WERI-Rb-1 (cell line): Measurements from ENCODE around the gene DDO.

Experiments
- DNase-seq: peaks from one replicate; pipeline ENCODE4 v3.0.0-alpha.2; 2020
- H3K27ac ChIP-seq: fragments of 250-450 bp; sonication (Bioruptor Pico); 2 replicates; pipeline ENCODE4 v1.5.1; 2020; ENCODE audit warnings: mild to moderate bottlenecking, moderate library complexity
- H3K27me3 ChIP-seq: fragments of 250-450 bp; sonication (Bioruptor Pico); 2 replicates; pipeline ENCODE4 v1.5.1; 2021; ENCODE audit warnings: mild to moderate bottlenecking, low read depth, moderate library complexity; ENCODE audit not compliant: insufficient read depth, severe bottlenecking
- H3K36me3 ChIP-seq: fragments of 250-450 bp; sonication (Bioruptor Pico); 2 replicates; pipeline ENCODE4 v1.5.1; 2020; ENCODE audit warnings: mild to moderate bottlenecking, moderate library complexity
- H3K4me3 ChIP-seq: 2 replicates; pipeline ENCODE4 v1.5.1; 2011; ENCODE audit warnings: low read depth, mild to moderate bottlenecking, control low read depth, low read length
- H3K9me3 ChIP-seq: fragments of 250-450 bp; sonication (Bioruptor Pico); 2 replicates; pipeline ENCODE4 v1.5.1; 2021; ENCODE audit warnings: mild to moderate bottlenecking, moderate library complexity; ENCODE audit not compliant: severe bottlenecking
- CTCF ChIP-seq: IDR thresholded peaks from 2 replicates; pipeline ENCODE4 v1.5.1; 2011; ENCODE audit warnings: low read depth, mild to moderate bottlenecking, control low read depth, inconsistent platforms, low read length

The DDO gene

GRCh38 chr6:110348961-110349690, 66.2 kb downstream of the DDO start:
- no peaks in the 10 kb centered on the region for H3K27me3 ChIP-seq
- no peak overlapping the region for H3K4me3 ChIP-seq
- no peak for TF ChIP-seq CTCF
- H3K36me3 ChIP-seq: no peaks in the 10 kb centered on the region
- no peaks in the 10 kb centered on the region for H3K9me3 ChIP-seq
- H3K27ac ChIP-seq: no peak overlapping the region
- no peak for DNase-seq

- no peak for DNase-seq
- no peak for TF ChIP-seq CTCF
- Histone ChIP-seq H3K27me3 (no peaks in the 10 kb centered on the region), H3K36me3 (no peaks in the 10 kb centered on the region), H3K4me3 (no peak overlapping the region), H3K27ac (no peak overlapping the region), H3K9me3 (no peaks in the 10 kb centered on the region)
These were observed 70.3 kb downstream of the DDO start for GRCh38 chr6:110345025-110345424.

GRCh38 chr6:110342759-110343158, 72.6 kb downstream of the DDO start:
- H3K27me3 ChIP-seq: no peaks in the 10 kb centered on the region
- H3K4me3 ChIP-seq: no peak overlapping the region
- no peak for TF ChIP-seq CTCF
- no peak overlapping the region for H3K27ac ChIP-seq
- no peaks in the 10 kb centered on the region for H3K9me3 ChIP-seq
- DNase-seq: no peak
- no peaks in the 10 kb centered on the region for H3K36me3 ChIP-seq
